ENCODE measurements around the gene MYL3.

- TF ChIP-seq REST (IDR thresholded peaks at IDR 0.05; ENCODE audit: low read depth, low read length) (no peak), EZH2phosphoT487 (IDR thresholded peaks at IDR 0.05; ENCODE audit: borderline replicate concordance, low read depth) (no peak), CTCF (IDR thresholded peaks at IDR 0.05) (no peak), CHD2 (IDR thresholded peaks at IDR 0.05; ENCODE audit: low read length, partially characterized antibody) (no peak), USF1 (IDR thresholded peaks at IDR 0.05; ENCODE audit: borderline replicate concordance, low read depth) (no peak)
Observed at GRCh38 chr3:46866032-46866595, 2.9 kb upstream of the MYL3 start.

Measured in SK-N-SH (cell line).